ENCODE measurements around the gene ZBTB48. TPM values are rescaled to one million over a fixed set of nuclear protein-coding genes. Genes with fewer than 3 reads are reported as not detected.

The ZBTB48 gene
- total and polyA plus RNA-seq, 11 donors: 6.4 to 23.1 (median 12.1) TPM

GRCh38 chr1:6621429-6622391 is 41.9 kb downstream of the ZBTB48 start:
- H3K27me3 ChIP-seq: no peaks in the 10 kb centered on the region
- ATAC-seq: no peak
- H3K9me3 ChIP-seq: no peaks in the 10 kb centered on the region
- no peak for TF ChIP-seq CTCF (IDR thresholded peaks at IDR 0.05)
- no peak for TF ChIP-seq POLR2A (IDR thresholded peaks at IDR 0.05)
- H3K27ac ChIP-seq: no peak overlapping the region
- intact Hi-C loops (cut with DNase I): loop anchor here in 2 of 10 donors (5.0 to 10.0 kb wide), 2 partner anchors 64 to 127 kb away; partner anchors contain the start of genes PLEKHG5 (in 1 of the 2) and TAS1R1 (in 1 of the 2)
- no peak overlapping the region for H3K4me3 ChIP-seq
- peaks cover 3 to 70% (median 42%) of the 10 kb centered on the region in 9 donors for H3K36me3 ChIP-seq
- no peak for DNase-seq
- peaks cover 3 to 19% (median 14%) of the 10 kb centered on the region in 12 donors for H3K4me1 ChIP-seq
- 90 to 95% (median 93%) methylated on average over 37 to 41 of the region's 41 CpGs for WGBS, 4 donors

- DNase-seq: no peak
- no peak for TF ChIP-seq POLR2A (IDR thresholded peaks at IDR 0.05)
- TF ChIP-seq CTCF (IDR thresholded peaks at IDR 0.05): no peak
- no peaks in the 10 kb centered on the region for H3K9me3 ChIP-seq
- no peaks in the 10 kb centered on the region for H3K27me3 ChIP-seq
- intact Hi-C loops (cut with DNase I): loop anchor here in 2 of 10 donors (5.0 to 10.0 kb wide), 2 partner anchors 65 to 128 kb away; partner anchors contain the start of genes PLEKHG5 (in 1 of the 2) and TAS1R1 (in 1 of the 2)
- H3K27ac ChIP-seq: peak overlapping the region in 1 of 12 donors; percentile 90
- peaks cover 3 to 63% (median 42%) of the 10 kb centered on the region in 9 donors for H3K36me3 ChIP-seq
- H3K4me1 ChIP-seq: peaks cover 3 to 28% (median 17%) of the 10 kb centered on the region in 12 donors
- ATAC-seq: no peak
- WGBS, 4 donors: 86 to 88% (median 87%) methylated on average over 9 to 10 of the region's 10 CpGs
- no peak overlapping the region for H3K4me3 ChIP-seq
Measured at GRCh38 chr1:6622396-6623152, 42.8 kb downstream of the ZBTB48 start.

- no peak for DNase-seq
- Histone ChIP-seq H3K27me3 (no peaks in the 10 kb centered on the region), H3K4me3 (no peak overlapping the region), H3K9me3 (no peaks in the 10 kb centered on the region), H3K4me1 (peaks cover 3 to 28% (median 18%) of the 10 kb centered on the region in 12 donors), H3K27ac (peak overlapping the region in 1 of 12 donors; percentile 90), H3K36me3 (peaks cover 3 to 65% (median 50%) of the 10 kb centered on the region in 9 donors)
- WGBS, 4 donors: 70 to 81% (median 77%) methylated on average over 14 of the region's 14 CpGs
- intact Hi-C loops (cut with DNase I): loop anchor here in 2 of 10 donors (5.0 to 10.0 kb wide), 2 partner anchors 66 to 129 kb away; partner anchors contain the start of genes PLEKHG5 (in 1 of the 2) and TAS1R1 (in 1 of the 2)
- TF ChIP-seq CTCF (IDR thresholded peaks at IDR 0.05): no peak
- no peak for ATAC-seq
Measured at GRCh38 chr1:6623269-6623965, 43.6 kb downstream of the ZBTB48 start.

Data from heart left ventricle (tissue), 16 donors.